Measurements from ENCODE around the gene SELENOW. TPM values are rescaled to one million over a fixed set of nuclear protein-coding genes. Genes with fewer than 3 reads are reported as not detected.

SELENOW gene
- polyA plus RNA-seq, 1 of the 3 experiments (the other 2 are of a cell fraction), result 335 TPM

DNA sequence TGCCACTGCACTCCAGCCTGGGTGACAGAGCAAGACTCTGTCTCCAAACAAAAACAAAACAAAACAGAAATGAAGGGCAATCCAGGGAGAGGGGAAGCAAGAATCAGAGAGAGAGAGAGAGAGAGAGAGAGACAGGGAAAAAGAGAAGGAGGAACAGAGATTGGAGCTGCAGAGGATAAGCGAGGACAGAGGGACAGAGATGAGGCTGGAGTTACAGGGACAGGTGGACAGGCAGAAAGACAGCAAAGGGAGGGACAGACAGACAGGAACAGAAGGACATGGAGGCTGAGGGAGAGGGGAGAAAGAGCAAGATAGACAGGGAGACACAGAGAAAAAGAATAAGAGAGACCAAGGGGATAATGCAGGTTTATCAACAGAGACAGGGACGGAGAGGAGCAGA lies 41.9 kb downstream of the SELENOW start (continued):
- TF ChIP-seq REST (IDR thresholded peaks at IDR 0.05; ENCODE audit: low read depth, low read length) (no peak), USF1 (IDR thresholded peaks at IDR 0.05; ENCODE audit: borderline replicate concordance, low read depth) (no peak), TEAD4 (IDR thresholded peaks at IDR 0.05; ENCODE audit: borderline replicate concordance, insufficient read depth) (no peak), MEF2A (IDR thresholded peaks at IDR 0.05; ENCODE audit: borderline replicate concordance, low read depth) (no peak), RXRA (IDR thresholded peaks at IDR 0.05; ENCODE audit: borderline replicate concordance, low read depth) (no peak), JUND (IDR thresholded peaks at IDR 0.05) (no peak)
- TF ChIP-seq, protein P1, sequence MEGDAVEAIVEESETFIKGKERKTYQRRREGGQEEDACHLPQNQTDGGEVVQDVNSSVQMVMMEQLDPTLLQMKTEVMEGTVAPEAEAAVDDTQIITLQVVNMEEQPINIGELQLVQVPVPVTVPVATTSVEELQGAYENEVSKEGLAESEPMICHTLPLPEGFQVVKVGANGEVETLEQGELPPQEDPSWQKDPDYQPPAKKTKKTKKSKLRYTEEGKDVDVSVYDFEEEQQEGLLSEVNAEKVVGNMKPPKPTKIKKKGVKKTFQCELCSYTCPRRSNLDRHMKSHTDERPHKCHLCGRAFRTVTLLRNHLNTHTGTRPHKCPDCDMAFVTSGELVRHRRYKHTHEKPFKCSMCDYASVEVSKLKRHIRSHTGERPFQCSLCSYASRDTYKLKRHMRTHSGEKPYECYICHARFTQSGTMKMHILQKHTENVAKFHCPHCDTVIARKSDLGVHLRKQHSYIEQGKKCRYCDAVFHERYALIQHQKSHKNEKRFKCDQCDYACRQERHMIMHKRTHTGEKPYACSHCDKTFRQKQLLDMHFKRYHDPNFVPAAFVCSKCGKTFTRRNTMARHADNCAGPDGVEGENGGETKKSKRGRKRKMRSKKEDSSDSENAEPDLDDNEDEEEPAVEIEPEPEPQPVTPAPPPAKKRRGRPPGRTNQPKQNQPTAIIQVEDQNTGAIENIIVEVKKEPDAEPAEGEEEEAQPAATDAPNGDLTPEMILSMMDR (IDR thresholded peaks at IDR 0.05), result no peak
- TF ChIP-seq, protein P2, sequence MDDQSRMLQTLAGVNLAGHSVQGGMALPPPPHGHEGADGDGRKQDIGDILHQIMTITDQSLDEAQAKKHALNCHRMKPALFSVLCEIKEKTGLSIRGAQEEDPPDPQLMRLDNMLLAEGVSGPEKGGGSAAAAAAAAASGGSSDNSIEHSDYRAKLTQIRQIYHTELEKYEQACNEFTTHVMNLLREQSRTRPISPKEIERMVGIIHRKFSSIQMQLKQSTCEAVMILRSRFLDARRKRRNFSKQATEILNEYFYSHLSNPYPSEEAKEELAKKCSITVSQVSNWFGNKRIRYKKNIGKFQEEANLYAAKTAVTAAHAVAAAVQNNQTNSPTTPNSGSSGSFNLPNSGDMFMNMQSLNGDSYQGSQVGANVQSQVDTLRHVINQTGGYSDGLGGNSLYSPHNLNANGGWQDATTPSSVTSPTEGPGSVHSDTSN (IDR thresholded peaks at IDR 0.05), result no peak

GRCh38 chr19:47821460-47822020 lies 43.0 kb downstream of the SELENOW start, which contains the start of gene CRX:
Gene CRX, plus strand, starts transcription at chr19:47821937. Its CDS starts 12,507 bp downstream, at chr19:47834444.
- Histone ChIP-seq H2AFZ (ENCODE audit: low read depth) (no peak within 1 kb of the TSS), H3K9me3 (no peaks in the 10 kb centered on the region), H3K4me1 (ENCODE audit: control insufficient read depth in 1 of 2, insufficient read depth in 2 of 2, low read depth in 1 of 2, low read length in 1 of 2) (no peaks in the 10 kb centered on the region), H3K79me2 (ENCODE audit: insufficient read depth) (no peaks in the 10 kb centered on the region), H3F3A (replicated peaks; ENCODE audit: insufficient read depth) (no peaks in the 10 kb centered on the region), H3K9me2 (no peaks in the 10 kb centered on the region), H3K27me3 (ENCODE audit: insufficient read depth) (peaks cover 47% of the 10 kb centered on the region; the same call in 1 of the 2 replicates), H4K20me1 (ENCODE audit: insufficient read depth) (no peaks in the 10 kb centered on the region), H3K4me3 (ENCODE audit: low read depth in 2 of 2, low read length in 1 of 2) (no peak within 1 kb of the TSS; a peak in 1 of 4 replicates), H3K36me3 (replicated peaks in 1 of 2; ENCODE audit: control insufficient read depth in 1 of 2, insufficient read depth in 2 of 2, low read length in 1 of 2) (no peaks in the 10 kb centered on the region), H3K27ac (ENCODE audit: low read depth in 2 of 2, low read length in 1 of 2) (no peak within 1 kb of the TSS), H3K4me2 (no peak within 1 kb of the TSS), H3K9ac (no peak within 1 kb of the TSS)
- 29% methylated on average over 11 of the region's 15 CpGs for WGBS (ENCODE audit: low lambda C conversion rate)
- ChIA-PET CTCF (no interaction called here), POLR2A (no interaction called here)
- no peak for DNase-seq
- TF ChIP-seq FOXJ3 (CRISPR knock-in tag; IDR thresholded peaks at IDR 0.05), result no peak
- no peak for TF ChIP-seq YY1 (IDR thresholded peaks at IDR 0.05; ENCODE audit: low read depth)
- TF ChIP-seq MEF2A (IDR thresholded peaks at IDR 0.05; ENCODE audit: borderline replicate concordance, low read depth), result no peak
- no peak for TF ChIP-seq NFIC (IDR thresholded peaks at IDR 0.05; ENCODE audit: borderline replicate concordance)
- TF ChIP-seq RAD21 (IDR thresholded peaks at IDR 0.05; ENCODE audit: low read length), result no peak
- no peak for TF ChIP-seq TCF12 (IDR thresholded peaks at IDR 0.05)
- TF ChIP-seq SMC3 (IDR thresholded peaks at IDR 0.05; ENCODE audit: low read depth, low read length), result no peak
- no peak for TF ChIP-seq NRF1 (IDR thresholded peaks at IDR 0.05; ENCODE audit: low read depth, low read length)
- TF ChIP-seq SIN3A (IDR thresholded peaks at IDR 0.05; ENCODE audit: borderline replicate concordance, low read depth, low read length), result no peak
- TF ChIP-seq, protein P1 (IDR thresholded peaks at IDR 0.05), result no peak
- no peak for TF ChIP-seq GATA2 (CRISPR knock-in tag; IDR thresholded peaks at IDR 0.05)
- TF ChIP-seq TAF1 (IDR thresholded peaks at IDR 0.05; ENCODE audit: borderline replicate concordance, low read depth, low read length), result no peak
- no peak for TF ChIP-seq FOXM1 (IDR thresholded peaks at IDR 0.05; ENCODE audit: low read depth)
